Liver (tissue), 9 donors: ENCODE measurements around the gene LILRA5. TPM values are rescaled to one million over a fixed set of nuclear protein-coding genes. Genes with fewer than 3 reads are reported as not detected.

Experiments
- DNase-seq: peaks from one replicate; pipeline ENCODE4 v3.0.0-alpha.2; 2017; ENCODE audit warnings: low spot score
- H3K27ac ChIP-seq, 2 donors: one replicate each; pipeline ENCODE4 v1.7.0; 2013; ENCODE audit warnings: inconsistent platforms in 2 of 2, low read length in 2 of 2, control low read depth in 1 of 2, low read depth in 1 of 2, mild to moderate bottlenecking in 1 of 2
- H3K27me3 ChIP-seq, 4 donors: one replicate each; pipeline versions ENCODE4 v1.6.1 to v1.7.0; 2013; ENCODE audit warnings: low read length in 3 of 4, inconsistent platforms in 1 of 4, mild to moderate bottlenecking in 1 of 4, moderate library complexity in 1 of 4; ENCODE audit not compliant: control insufficient read depth in 4 of 4, insufficient read depth in 4 of 4
- H3K36me3 ChIP-seq, 4 donors: one replicate each; pipeline versions ENCODE4 v1.6.1 to v1.7.0; 2013; ENCODE audit warnings: low read length in 3 of 4, mild to moderate bottlenecking in 3 of 4, low read depth in 1 of 4, moderate library complexity in 1 of 4; ENCODE audit not compliant: control insufficient read depth in 4 of 4, insufficient read depth in 3 of 4
- H3K4me1 ChIP-seq, 4 donors: one replicate each; pipeline versions ENCODE4 v1.6.1 to v1.7.0; 2013; ENCODE audit warnings: low read length in 3 of 4, mild to moderate bottlenecking in 3 of 4, moderate library complexity in 1 of 4; ENCODE audit not compliant: control insufficient read depth in 4 of 4, insufficient read depth in 4 of 4
- H3K4me3 ChIP-seq, 3 donors: one replicate each; pipeline versions ENCODE4 v1.6.1 to v1.7.0; 2013; ENCODE audit warnings: low read length in 3 of 3, control low read depth in 1 of 3, low read depth in 1 of 3, mild to moderate bottlenecking in 1 of 3
- H3K9ac ChIP-seq, 2 donors: one replicate each; pipeline ENCODE4 v1.7.0; 2013; ENCODE audit warnings: low read length in 2 of 2, mild to moderate bottlenecking in 2 of 2, moderate library complexity in 2 of 2, control low read depth in 1 of 2, low read depth in 1 of 2
- H3K9me3 ChIP-seq, 4 donors: one replicate each; pipeline versions ENCODE4 v1.6.1 to v1.7.0; 2013; ENCODE audit warnings: low read length in 3 of 4; ENCODE audit not compliant: control insufficient read depth in 4 of 4
- ATF3 ChIP-seq: IDR thresholded peaks from 2 replicates; pipeline ENCODE4 v1.6.1; 2016; ENCODE audit warnings: antibody characterized with exemption
- EGR1 ChIP-seq, 2 donors: IDR thresholded peaks; 2 replicates each; pipeline ENCODE4 v1.6.1; 2016 to 2018; ENCODE audit warnings: antibody characterized with exemption in 2 of 2, low read depth in 2 of 2
- FOXA1 ChIP-seq: IDR thresholded peaks from 2 replicates; pipeline ENCODE4 v1.6.1; 2016; ENCODE audit warnings: antibody characterized with exemption
- FOXA2 ChIP-seq: IDR thresholded peaks from 2 replicates; pipeline ENCODE4 v1.6.1; 2016; ENCODE audit warnings: antibody characterized with exemption
- GABPA ChIP-seq, 2 donors: IDR thresholded peaks in 1 of 2; conservative IDR thresholded peaks in 1 of 2; 2 replicates each; pipeline ENCODE4 v1.6.1; 2016; ENCODE audit warnings: antibody characterized with exemption in 2 of 2, mild to moderate bottlenecking in 1 of 2, moderate library complexity in 1 of 2
- HNF4A ChIP-seq, 2 donors: conservative IDR thresholded peaks; 2 replicates each; pipeline ENCODE4 v1.6.1; 2016; ENCODE audit warnings: antibody characterized with exemption in 2 of 2, mild to moderate bottlenecking in 2 of 2
- HNF4G ChIP-seq: IDR thresholded peaks from 2 replicates; pipeline ENCODE4 v1.6.1; 2016; ENCODE audit warnings: antibody characterized with exemption
- JUND ChIP-seq, 2 donors: IDR thresholded peaks; 2 replicates each; pipeline ENCODE4 v1.6.1; 2016; ENCODE audit warnings: antibody characterized with exemption in 2 of 2
- MAX ChIP-seq: IDR thresholded peaks from 2 replicates; pipeline ENCODE4 v1.6.1; 2016; ENCODE audit warnings: antibody characterized with exemption
- NR2F2 ChIP-seq: IDR thresholded peaks from 2 replicates; pipeline ENCODE4 v1.6.1; 2016; ENCODE audit warnings: antibody characterized with exemption
- RAD21 ChIP-seq, 2 donors: IDR thresholded peaks; 2 replicates each; pipeline ENCODE4 v1.6.1; 2016; ENCODE audit warnings: antibody characterized with exemption in 2 of 2, mild to moderate bottlenecking in 2 of 2
- RXRA ChIP-seq, 2 donors: IDR thresholded peaks; 2 replicates each; pipeline ENCODE4 v1.6.1; 2017 to 2018; ENCODE audit warnings: antibody characterized with exemption in 2 of 2, mild to moderate bottlenecking in 1 of 2
- TAF1 ChIP-seq: conservative IDR thresholded peaks from 2 replicates; pipeline ENCODE4 v1.6.1; 2016; ENCODE audit warnings: antibody characterized with exemption, mild to moderate bottlenecking
- YY1 ChIP-seq: IDR thresholded peaks from 2 replicates; pipeline ENCODE4 v1.6.1; 2016; ENCODE audit warnings: antibody characterized with exemption, mild to moderate bottlenecking
- ZBTB33 ChIP-seq: IDR thresholded peaks from 2 replicates; pipeline ENCODE4 v1.6.1; 2016; ENCODE audit warnings: antibody characterized with exemption
- WGBS: extraction: QIAGEN DNeasy Blood & Tissue Kit; methylation state at CpG from one replicate; pipeline ENCODE4 v1.1.7; 2013; 5-methylcytosine and 5-hydroxymethylcytosine counted together
- polyA plus RNA-seq, 2 donors: library from polyadenylated mRNA; stranded (reverse) in 1 of 2; unstranded in 1 of 2; fragments of 200-250 nt in 1 of 2; fragments of >200 nt in 1 of 2; fragmentation: Nextera tagmentation in 1 of 2; extraction: Ambion mirVana in 1 of 2; gene quantifications; one replicate each; pipeline versions ENCODE4 v1.2.1 to v1.2.3, GENCODE V29; 2013 to 2015
- total RNA-seq, 2 donors: library from RNA; depleted of rRNA; stranded (reverse); fragments of >200 nt; gene quantifications; one replicate each; pipeline ENCODE4 v1.2.3, GENCODE V29; 2014
- TF ChIP-seq, protein P1 (sequence below): IDR thresholded peaks from 2 replicates; pipeline ENCODE4 v1.6.1; 2016; ENCODE audit warnings: antibody characterized with exemption, mild to moderate bottlenecking
- donor health status: healthy.
- donor health status: healthy.
- donor health status: healthy.
- donor health status: healthy.
- donor health status: healthy.

Gene LILRA5
- total and polyA plus RNA-seq, 4 donors: 0.58 to 8.7 (median 4.6) TPM

DNA sequence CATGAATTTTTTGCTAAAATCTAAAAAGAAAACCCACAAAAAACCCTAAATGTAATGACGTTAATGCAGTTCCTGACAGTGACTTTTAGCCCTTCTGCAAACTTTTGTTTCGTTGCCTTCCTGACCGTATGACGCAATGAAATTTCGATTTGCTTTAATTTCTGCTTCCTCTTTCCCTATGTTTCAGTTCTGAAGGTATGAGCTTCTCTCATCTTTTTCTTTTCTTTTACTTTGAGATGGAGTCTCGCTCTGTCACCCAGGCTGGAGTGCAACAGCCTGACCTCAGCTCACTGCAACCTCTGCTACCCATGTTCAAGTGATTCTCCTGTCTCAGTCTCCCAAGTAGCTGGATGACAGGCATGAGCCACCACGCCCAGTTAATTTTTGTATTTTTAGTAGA, 6.1 kb upstream of the LILRA5 start:
- WGBS: 70% methylated on average over 7 of the region's 7 CpGs
- no peak for TF ChIP-seq RAD21 (IDR thresholded peaks at IDR 0.05)
- no peak for TF ChIP-seq ZBTB33
- no peak for TF ChIP-seq FOXA2
- no peak for TF ChIP-seq HNF4A (conservative IDR thresholded peaks at IDR 0.05)
- no peak for TF ChIP-seq JUND (IDR thresholded peaks at IDR 0.05)
- no peak for TF ChIP-seq NR2F2
- no peak for TF ChIP-seq YY1
- TF ChIP-seq RXRA (IDR thresholded peaks at IDR 0.05): no peak
- no peak for TF ChIP-seq HNF4G
- TF ChIP-seq TAF1: no peak
- no peak for TF ChIP-seq FOXA1
- no peak for TF ChIP-seq EGR1 (IDR thresholded peaks at IDR 0.05; ENCODE audit: low read depth in 2 of 2)
- TF ChIP-seq GABPA (IDR thresholded peaks at IDR 0.05 in 1 of 2, conservative IDR thresholded peaks at IDR 0.05 in 1 of 2): no peak
- TF ChIP-seq MAX: no peak
- no peak for DNase-seq
- Histone ChIP-seq H3K9me3 (peaks cover 0 to under 1% (median 0%) of the 10 kb centered on the region in 4 donors), H3K36me3 (no peaks in the 10 kb centered on the region), H3K9ac (no peak overlapping the region), H3K4me1 (no peaks in the 10 kb centered on the region), H3K4me3 (no peak overlapping the region), H3K27ac (no peak overlapping the region), H3K27me3 (peaks cover 0 to 3% (median 1%) of the 10 kb centered on the region in 4 donors)

DNA sequence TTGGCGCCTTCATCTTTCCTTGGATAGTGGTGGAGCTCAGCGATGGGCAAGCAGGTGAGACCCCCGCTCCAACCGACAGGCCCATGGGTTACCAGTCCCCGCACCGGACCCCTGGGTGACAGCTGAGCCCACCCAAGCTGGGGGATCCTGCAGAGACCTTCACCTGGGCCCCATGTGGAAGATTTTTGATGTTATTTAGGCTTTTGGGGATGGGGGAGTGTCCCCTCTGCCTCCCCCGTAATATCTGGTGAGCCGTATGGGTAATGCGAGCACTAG, 4.9 kb upstream of the LILRA5 start:
- H3K27me3 ChIP-seq: peaks cover 0 to 3% (median 1%) of the 10 kb centered on the region in 4 donors
- no peaks in the 10 kb centered on the region for H3K36me3 ChIP-seq
- 84% methylated on average over 9 of the region's 9 CpGs for WGBS
- H3K4me1 ChIP-seq: no peaks in the 10 kb centered on the region
- no peak for TF ChIP-seq FOXA1
- no peak for TF ChIP-seq MAX
- TF ChIP-seq ZBTB33: no peak
- TF ChIP-seq GABPA (IDR thresholded peaks at IDR 0.05 in 1 of 2, conservative IDR thresholded peaks at IDR 0.05 in 1 of 2): no peak
- no peak for TF ChIP-seq RXRA (IDR thresholded peaks at IDR 0.05)
- TF ChIP-seq, protein P1, sequence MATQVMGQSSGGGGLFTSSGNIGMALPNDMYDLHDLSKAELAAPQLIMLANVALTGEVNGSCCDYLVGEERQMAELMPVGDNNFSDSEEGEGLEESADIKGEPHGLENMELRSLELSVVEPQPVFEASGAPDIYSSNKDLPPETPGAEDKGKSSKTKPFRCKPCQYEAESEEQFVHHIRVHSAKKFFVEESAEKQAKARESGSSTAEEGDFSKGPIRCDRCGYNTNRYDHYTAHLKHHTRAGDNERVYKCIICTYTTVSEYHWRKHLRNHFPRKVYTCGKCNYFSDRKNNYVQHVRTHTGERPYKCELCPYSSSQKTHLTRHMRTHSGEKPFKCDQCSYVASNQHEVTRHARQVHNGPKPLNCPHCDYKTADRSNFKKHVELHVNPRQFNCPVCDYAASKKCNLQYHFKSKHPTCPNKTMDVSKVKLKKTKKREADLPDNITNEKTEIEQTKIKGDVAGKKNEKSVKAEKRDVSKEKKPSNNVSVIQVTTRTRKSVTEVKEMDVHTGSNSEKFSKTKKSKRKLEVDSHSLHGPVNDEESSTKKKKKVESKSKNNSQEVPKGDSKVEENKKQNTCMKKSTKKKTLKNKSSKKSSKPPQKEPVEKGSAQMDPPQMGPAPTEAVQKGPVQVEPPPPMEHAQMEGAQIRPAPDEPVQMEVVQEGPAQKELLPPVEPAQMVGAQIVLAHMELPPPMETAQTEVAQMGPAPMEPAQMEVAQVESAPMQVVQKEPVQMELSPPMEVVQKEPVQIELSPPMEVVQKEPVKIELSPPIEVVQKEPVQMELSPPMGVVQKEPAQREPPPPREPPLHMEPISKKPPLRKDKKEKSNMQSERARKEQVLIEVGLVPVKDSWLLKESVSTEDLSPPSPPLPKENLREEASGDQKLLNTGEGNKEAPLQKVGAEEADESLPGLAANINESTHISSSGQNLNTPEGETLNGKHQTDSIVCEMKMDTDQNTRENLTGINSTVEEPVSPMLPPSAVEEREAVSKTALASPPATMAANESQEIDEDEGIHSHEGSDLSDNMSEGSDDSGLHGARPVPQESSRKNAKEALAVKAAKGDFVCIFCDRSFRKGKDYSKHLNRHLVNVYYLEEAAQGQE: no peak
- no peak for TF ChIP-seq TAF1
- TF ChIP-seq HNF4G: no peak
- TF ChIP-seq HNF4A (conservative IDR thresholded peaks at IDR 0.05): no peak
- no peak for TF ChIP-seq ATF3
- no peak for TF ChIP-seq RAD21 (IDR thresholded peaks at IDR 0.05)
- no peak for TF ChIP-seq NR2F2
- no peak for TF ChIP-seq EGR1 (IDR thresholded peaks at IDR 0.05; ENCODE audit: low read depth in 2 of 2)
- TF ChIP-seq YY1: no peak
- TF ChIP-seq JUND (IDR thresholded peaks at IDR 0.05): no peak
- no peak for TF ChIP-seq FOXA2
- peaks cover 0 to 2% (median 0%) of the 10 kb centered on the region in 4 donors for H3K9me3 ChIP-seq
- no peak overlapping the region for H3K9ac ChIP-seq
- no peak for DNase-seq
- H3K27ac ChIP-seq: no peak overlapping the region
- H3K4me3 ChIP-seq: no peak overlapping the region
